Tibial artery (tissue), 4 donors: ENCODE results near the gene NCKAP5.

Experiments used
- DNase-seq, 2 donors: peaks; one replicate each; pipeline ENCODE4 v3.0.0-alpha.2; 2019
- H3K27ac ChIP-seq, 2 donors: fragments of 200-600 bp; sonication (generic) in 1 of 2; 1 replicate in 1 of 2; 2 replicates in 1 of 2; pipeline ENCODE4 v1.5.1; 2018 to 2019; ENCODE audit warnings: mild to moderate bottlenecking in 1 of 2
- H3K27me3 ChIP-seq, 2 donors: fragments of 200-600 bp; sonication (generic) in 1 of 2; one replicate each; pipeline versions ENCODE4 v1.5.1 to v1.6.0; 2016 to 2019
- H3K36me3 ChIP-seq, 3 donors: fragments of 200-600 bp; sonication (generic) in 2 of 3; one replicate each; pipeline ENCODE4 v1.5.1; 2016 to 2019; ENCODE audit warnings: mild to moderate bottlenecking in 2 of 3
- H3K4me1 ChIP-seq, 4 donors: fragments of 200-600 bp; sonication (generic) in 2 of 4; 1 replicate in 3 of 4; 2 replicates in 1 of 4; pipeline ENCODE4 v1.5.1; 2016 to 2019
- H3K4me3 ChIP-seq, 2 donors: fragments of 200-600 bp; sonication (generic) in 1 of 2; 1 replicate in 1 of 2; 2 replicates in 1 of 2; pipeline ENCODE4 v1.5.1; 2018 to 2019; ENCODE audit warnings: mild to moderate bottlenecking in 2 of 2
- H3K9me3 ChIP-seq, 3 donors: fragments of 200-600 bp; sonication (generic) in 1 of 3; one replicate each; pipeline ENCODE4 v1.5.1; 2016 to 2019
- CTCF ChIP-seq, 2 experiments: fragments of 200-600 bp in 1 of 2; fragments of 450-650 bp in 1 of 2; IDR thresholded peaks; one replicate each; pipeline ENCODE4 v1.5.1; 2017 to 2019; ENCODE audit warnings: antibody characterized with exemption in 2 of 2, mild to moderate bottlenecking in 1 of 2, moderate library complexity in 1 of 2
- intact Hi-C: fragments of 100-400 bp; cut with DNase I; formaldehyde crosslinking; loops from one replicate; pipeline ENCODE4 v1.15.0; 2023; ENCODE audit warnings: low total_unique reads

The NCKAP5 gene

DNA sequence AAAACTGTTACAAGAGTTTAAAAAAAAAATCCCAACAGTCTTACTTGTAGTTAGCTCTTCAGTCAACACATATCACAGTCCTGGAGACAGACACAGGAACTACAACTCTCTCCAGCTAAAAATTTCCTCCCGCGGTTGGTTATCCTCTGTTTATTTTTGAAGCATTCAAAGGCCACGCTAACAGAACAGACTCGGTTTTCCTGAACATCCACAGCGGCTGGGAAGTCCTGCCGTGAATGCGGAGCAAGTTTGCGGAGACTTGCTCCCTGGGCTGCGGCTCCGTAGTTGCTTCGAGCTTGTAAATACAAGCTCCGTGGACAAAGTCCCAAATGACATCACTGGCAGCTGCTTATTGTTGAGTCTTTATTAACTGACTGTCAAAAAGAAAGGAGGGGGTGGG is at the start of gene NCKAP5:
Gene NCKAP5 (minus strand): TSS at position 292 of the 400 bp plus-strand sequence. CDS start 50,937 bp downstream, outside the sequence.
- intact Hi-C loops: no loop called here
- no peaks in the 10 kb centered on the region for H3K9me3 ChIP-seq
- peaks cover 0 to 7% (median 0%) of the 10 kb centered on the region in 4 donors for H3K4me1 ChIP-seq
- no peak for DNase-seq
- no peaks in the 10 kb centered on the region for H3K27me3 ChIP-seq
- H3K27ac ChIP-seq: no peak within 1 kb of the TSS
- no peak for TF ChIP-seq CTCF (IDR thresholded peaks at IDR 0.05)
- H3K36me3 ChIP-seq: no peaks in the 10 kb centered on the region
- no peak within 1 kb of the TSS for H3K4me3 ChIP-seq

- intact Hi-C loops: no loop called here
- Histone ChIP-seq H3K4me1 (no peaks in the 10 kb centered on the region), H3K9me3 (no peaks in the 10 kb centered on the region), H3K36me3 (no peaks in the 10 kb centered on the region), H3K27ac (no peak overlapping the region), H3K27me3 (no peaks in the 10 kb centered on the region), H3K4me3 (no peak overlapping the region)
- DNase-seq: no peak
- no peak for TF ChIP-seq CTCF (IDR thresholded peaks at IDR 0.05)
These were observed 41.4 kb upstream of the NCKAP5 start for GRCh38 chr2:133609664-133610063.

- Histone ChIP-seq H3K27me3 (no peaks in the 10 kb centered on the region), H3K27ac (no peak overlapping the region), H3K4me3 (no peak overlapping the region), H3K9me3 (no peaks in the 10 kb centered on the region), H3K4me1 (no peaks in the 10 kb centered on the region), H3K36me3 (no peaks in the 10 kb centered on the region)
- intact Hi-C loops: no loop called here
- no peak for TF ChIP-seq CTCF (IDR thresholded peaks at IDR 0.05)
- no peak for DNase-seq
These were observed 40.0 kb upstream of the NCKAP5 start for GRCh38 chr2:133608291-133608690.

DNA sequence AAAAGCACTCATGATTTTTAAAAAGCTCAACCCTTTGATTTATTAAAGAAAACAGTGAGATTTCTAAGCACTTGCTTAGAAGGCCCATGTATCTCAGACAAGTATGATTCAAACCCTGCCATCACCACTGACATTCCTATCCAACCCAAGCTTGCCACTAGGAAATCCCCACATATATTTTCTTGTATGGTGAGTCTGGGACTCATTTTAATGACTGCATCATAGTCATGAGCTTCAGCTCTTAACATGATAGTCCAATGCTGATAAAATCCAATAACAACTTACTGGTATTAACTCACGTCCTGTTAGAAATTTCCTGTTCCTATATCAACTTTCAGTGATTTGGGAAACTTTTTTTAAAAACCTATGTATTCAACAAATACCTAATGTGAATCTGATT is 39.4 kb upstream of the NCKAP5 start:
- DNase-seq: no peak
- Histone ChIP-seq H3K9me3 (no peaks in the 10 kb centered on the region), H3K27ac (no peak overlapping the region), H3K27me3 (no peaks in the 10 kb centered on the region), H3K4me3 (no peak overlapping the region), H3K4me1 (peaks cover 0 to 5% (median under 1%) of the 10 kb centered on the region in 4 donors), H3K36me3 (no peaks in the 10 kb centered on the region)
- TF ChIP-seq CTCF (IDR thresholded peaks at IDR 0.05): no peak
- intact Hi-C loops: no loop called here

DNA sequence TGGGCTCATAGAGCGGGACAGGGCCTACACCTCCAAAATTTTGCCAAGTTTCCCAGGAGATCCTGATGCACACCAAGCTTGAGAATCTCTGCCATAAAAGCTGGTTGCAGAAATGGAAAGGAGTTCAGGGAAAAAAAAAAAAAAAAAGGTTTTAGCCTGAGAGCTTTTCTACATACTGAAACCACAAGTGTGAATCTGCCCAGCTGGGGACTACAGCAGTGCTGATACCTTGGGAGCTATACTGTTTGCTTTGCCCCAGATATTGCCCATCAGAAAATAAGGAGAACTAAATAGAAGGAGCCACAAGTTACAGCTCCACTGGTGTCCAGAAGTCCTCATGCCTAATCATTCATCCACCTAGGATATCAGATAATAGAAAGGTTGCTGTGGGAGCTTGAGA is 38.4 kb upstream of the NCKAP5 start:
- DNase-seq: no peak
- H3K9me3 ChIP-seq: no peaks in the 10 kb centered on the region
- H3K4me3 ChIP-seq: no peak overlapping the region
- no peaks in the 10 kb centered on the region for H3K27me3 ChIP-seq
- no peak overlapping the region for H3K27ac ChIP-seq
- no peak for TF ChIP-seq CTCF (IDR thresholded peaks at IDR 0.05)
- intact Hi-C loops: no loop called here
- H3K4me1 ChIP-seq: peaks cover 0 to 13% (median 4%) of the 10 kb centered on the region in 4 donors
- no peaks in the 10 kb centered on the region for H3K36me3 ChIP-seq

DNA sequence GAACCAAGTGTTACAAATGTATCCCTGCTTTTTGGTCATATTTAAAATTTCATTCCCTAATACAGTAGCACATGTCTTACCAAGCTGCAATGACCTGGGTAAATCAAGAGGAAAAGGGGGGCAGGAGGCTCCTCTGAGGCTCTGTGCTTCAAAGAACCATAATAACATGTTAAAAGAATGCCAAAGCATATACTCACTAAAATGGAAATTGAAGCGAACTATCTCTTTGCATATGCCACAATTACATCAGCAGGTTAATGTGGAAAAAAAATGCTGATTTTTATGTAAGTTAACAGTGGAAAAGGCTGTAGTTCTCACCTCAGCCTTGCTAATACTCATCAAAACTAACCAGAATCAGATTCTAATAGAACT is 37.5 kb upstream of the NCKAP5 start:
- H3K27me3 ChIP-seq: no peaks in the 10 kb centered on the region
- no peak overlapping the region for H3K27ac ChIP-seq
- no peaks in the 10 kb centered on the region for H3K9me3 ChIP-seq
- H3K36me3 ChIP-seq: no peaks in the 10 kb centered on the region
- intact Hi-C loops: no loop called here
- H3K4me3 ChIP-seq: no peak overlapping the region
- no peak for DNase-seq
- no peak for TF ChIP-seq CTCF (IDR thresholded peaks at IDR 0.05)
- peaks cover 0 to 13% (median 4%) of the 10 kb centered on the region in 4 donors for H3K4me1 ChIP-seq
